ENCODE measurements around the gene NID2.

DNA sequence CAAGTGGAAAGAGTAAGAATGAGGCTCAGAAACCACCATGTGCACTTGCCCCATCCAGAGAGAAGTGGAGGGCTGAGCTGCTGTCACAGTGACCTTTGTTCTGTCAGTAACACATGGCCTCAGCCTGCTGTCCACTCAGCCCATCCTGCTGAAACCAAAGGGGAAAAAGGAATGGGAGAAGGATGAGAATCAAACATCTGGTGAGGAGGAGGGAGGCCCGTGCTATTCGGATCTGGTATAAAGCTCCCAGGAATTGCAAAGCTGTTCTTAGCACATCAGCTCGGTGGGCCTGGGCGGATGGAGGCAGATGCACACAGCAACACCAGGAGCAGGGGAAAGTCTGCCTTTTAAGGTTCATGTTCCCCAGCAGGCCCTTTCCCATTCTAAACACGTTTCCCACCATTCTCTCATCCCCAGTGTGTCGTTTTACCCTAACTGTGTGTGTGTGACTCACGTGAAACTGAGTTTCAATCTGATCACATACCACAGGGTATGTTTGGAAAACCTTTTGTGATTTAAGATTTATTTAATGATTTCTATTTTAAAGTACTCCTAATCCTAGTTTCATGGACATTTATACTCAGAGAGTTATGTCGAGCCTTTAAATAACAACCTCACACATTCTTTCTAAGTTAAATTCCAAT, 42.7 kb downstream of the NID2 start:
- TF ChIP-seq TCF12 (IDR thresholded peaks at IDR 0.05; ENCODE audit: low read depth) (no peak), TAF1 (IDR thresholded peaks at IDR 0.05; ENCODE audit: low read depth) (no peak), EP300 (IDR thresholded peaks at IDR 0.05; ENCODE audit: borderline replicate concordance) (no peak), RAD21 (IDR thresholded peaks at IDR 0.05; ENCODE audit: low read depth) (no peak), FOXM1 (IDR thresholded peaks at IDR 0.05; ENCODE audit: borderline replicate concordance, low read depth) (no peak)

Data from Ishikawa (cell line).